HEK293T (cell line): Measurements from ENCODE around the gene PTPRD.

ENCODE experiments used
- CTCF ChIA-PET: fragments of 350-600 bp; formaldehyde crosslinking; extraction: SDS; loops from one replicate; lab custom pipeline; 2021; ENCODE audit warnings: antibody characterized with exemption, inconsistent platforms; lab: Yijun Ruan, JAX
- POLR2A ChIA-PET: fragments of 350-600 bp; formaldehyde crosslinking; extraction: SDS; loops from one replicate; lab custom pipeline; 2020; ENCODE audit warnings: antibody characterized with exemption, inconsistent platforms; lab: Yijun Ruan, JAX
- DNase-seq: peaks from one replicate; pipeline ENCODE4 v3.0.0; 2012; ENCODE audit warnings: mixed read lengths; ENCODE audit errors: extremely low spot score
- ARNT ChIP-seq: fragments of 450-650 bp; IDR thresholded peaks from 2 replicates; pipeline ENCODE4 v1.6.1; 2017; ENCODE audit warnings: mild to moderate bottlenecking
- BHLHE40 ChIP-seq: fragments of 450-650 bp; IDR thresholded peaks from 2 replicates; pipeline ENCODE4 v1.6.1; 2016; ENCODE audit warnings: mild to moderate bottlenecking, moderate library complexity, borderline replicate concordance
- CTBP1 ChIP-seq: fragments of 450-650 bp; IDR thresholded peaks from 2 replicates; pipeline ENCODE4 v1.6.1; 2016; ENCODE audit warnings: borderline replicate concordance
- ELF4 ChIP-seq: fragments of 450-650 bp; IDR thresholded peaks from 2 replicates; pipeline ENCODE4 v1.6.1; 2017; ENCODE audit warnings: antibody characterized with exemption
- FOXA1 ChIP-seq: fragments of 450-650 bp; IDR thresholded peaks from 2 replicates; pipeline ENCODE4 v1.6.1; 2016; ENCODE audit warnings: mild to moderate bottlenecking
- FOXK2 ChIP-seq: fragments of 450-650 bp; IDR thresholded peaks from 2 replicates; pipeline ENCODE4 v1.6.1; 2016; ENCODE audit warnings: mild to moderate bottlenecking
- FOXM1 ChIP-seq: fragments of 450-650 bp; IDR thresholded peaks from 2 replicates; pipeline ENCODE4 v1.6.1; 2017; ENCODE audit warnings: mild to moderate bottlenecking, borderline replicate concordance
- HDGF ChIP-seq: fragments of 450-650 bp; IDR thresholded peaks from 2 replicates; pipeline ENCODE4 v1.6.1; 2017; ENCODE audit warnings: antibody characterized with exemption, borderline replicate concordance
- L3MBTL2 ChIP-seq: fragments of 450-650 bp; conservative IDR thresholded peaks from 2 replicates; pipeline ENCODE4 v1.6.1; 2016; ENCODE audit warnings: mild to moderate bottlenecking
- LEF1 ChIP-seq: fragments of 450-650 bp; IDR thresholded peaks from 2 replicates; pipeline ENCODE4 v1.6.1; 2017; ENCODE audit warnings: mild to moderate bottlenecking, borderline replicate concordance
- NFRKB ChIP-seq: fragments of 450-650 bp; IDR thresholded peaks from 2 replicates; pipeline ENCODE4 v1.6.1; 2016; ENCODE audit warnings: mild to moderate bottlenecking, moderate library complexity
- PKNOX1 ChIP-seq: fragments of 450-650 bp; IDR thresholded peaks from 2 replicates; pipeline ENCODE4 v1.6.1; 2016
- SP1 ChIP-seq: fragments of 450-650 bp; IDR thresholded peaks from 2 replicates; pipeline ENCODE4 v1.6.1; 2017
- SUZ12 ChIP-seq: fragments of 450-650 bp; IDR thresholded peaks from 2 replicates; pipeline ENCODE4 v1.6.1; 2016; ENCODE audit warnings: mild to moderate bottlenecking
- TARDBP ChIP-seq: fragments of 450-650 bp; IDR thresholded peaks from 2 replicates; pipeline ENCODE4 v1.6.1; 2016
- ZNF384 ChIP-seq: fragments of 450-650 bp; IDR thresholded peaks from 2 replicates; pipeline ENCODE4 v1.6.1; 2016

Gene PTPRD

GRCh38 chr9:8889100-8889499 is 1723.7 kb downstream of the PTPRD start:
- ChIA-PET POLR2A (no interaction called here), CTCF (no interaction called here)
- no peak for TF ChIP-seq FOXM1
- TF ChIP-seq PKNOX1 = no peak
- no peak for TF ChIP-seq CTBP1
- TF ChIP-seq LEF1 = no peak
- no peak for TF ChIP-seq ZNF384
- no peak for DNase-seq

GRCh38 chr9:8888591-8888990 is 1724.2 kb downstream of the PTPRD start:
- CTCF ChIA-PET = no interaction called here
- DNase-seq = no peak
- no peak for TF ChIP-seq ZNF384
- TF ChIP-seq CTBP1 = no peak
- no peak for TF ChIP-seq L3MBTL2
- TF ChIP-seq HDGF = no peak
- TF ChIP-seq FOXA1 = no peak
- no peak for TF ChIP-seq NFRKB
- TF ChIP-seq ARNT = no peak
- TF ChIP-seq SP1 = no peak
- TF ChIP-seq FOXK2 = no peak
- no peak for TF ChIP-seq BHLHE40
- POLR2A ChIA-PET = no interaction called here

GRCh38 chr9:8887369-8887768 is 1725.4 kb downstream of the PTPRD start:
- ChIA-PET POLR2A (no interaction called here), CTCF (no interaction called here)
- TF ChIP-seq SUZ12 (no peak), ARNT (no peak), FOXK2 (no peak), BHLHE40 (no peak), CTBP1 (no peak), FOXA1 (no peak), SP1 (no peak), L3MBTL2 (no peak), NFRKB (no peak), LEF1 (no peak), FOXM1 (no peak), TARDBP (no peak)
- no peak for DNase-seq

GRCh38 chr9:8883321-8883720 is 1729.5 kb downstream of the PTPRD start:
- TF ChIP-seq FOXM1 (no peak), SP1 (no peak), ELF4 (no peak), SUZ12 (no peak), TARDBP (no peak), ZNF384 (no peak), CTBP1 (no peak), HDGF (no peak), BHLHE40 (no peak), ARNT (no peak), FOXK2 (no peak)
- no peak for DNase-seq
- POLR2A ChIA-PET = no interaction called here
- CTCF ChIA-PET = no interaction called here

- no peak for DNase-seq
- ChIA-PET POLR2A (no interaction called here), CTCF (no interaction called here)
- TF ChIP-seq ZNF384 = no peak
- no peak for TF ChIP-seq TARDBP
- no peak for TF ChIP-seq FOXA1
- no peak for TF ChIP-seq LEF1
- TF ChIP-seq ARNT = no peak
- no peak for TF ChIP-seq ELF4
- no peak for TF ChIP-seq NFRKB
Measured at GRCh38 chr9:8880060-8880459, 1732.7 kb downstream of the PTPRD start.

- DNase-seq = no peak
- CTCF ChIA-PET = no interaction called here
- TF ChIP-seq PKNOX1 = no peak
- no peak for TF ChIP-seq ELF4
- TF ChIP-seq HDGF = no peak
- POLR2A ChIA-PET = no interaction called here
Measured at GRCh38 chr9:8879284-8879683, 1733.5 kb downstream of the PTPRD start.

- ChIA-PET POLR2A (no interaction called here), CTCF (no interaction called here)
- DNase-seq = no peak
- TF ChIP-seq ELF4 (no peak), NFRKB (no peak), BHLHE40 (no peak), SP1 (no peak), LEF1 (no peak), CTBP1 (no peak), PKNOX1 (no peak), FOXA1 (no peak), L3MBTL2 (no peak), ZNF384 (no peak)
Measured at GRCh38 chr9:8877753-8878494, 1734.9 kb downstream of the PTPRD start.
